NCI-H524 (cell line): ENCODE results near the gene LMCD1.

Experiments
- DNase-seq, 2 experiments: peaks; one replicate each; lab custom pipeline; 2025; lab: John Stamatoyannopoulos, UW

LMCD1 gene

GRCh38 chr3:8584661-8585060 lies 83.0 kb downstream of the LMCD1 start:
- no peak for DNase-seq

DNA sequence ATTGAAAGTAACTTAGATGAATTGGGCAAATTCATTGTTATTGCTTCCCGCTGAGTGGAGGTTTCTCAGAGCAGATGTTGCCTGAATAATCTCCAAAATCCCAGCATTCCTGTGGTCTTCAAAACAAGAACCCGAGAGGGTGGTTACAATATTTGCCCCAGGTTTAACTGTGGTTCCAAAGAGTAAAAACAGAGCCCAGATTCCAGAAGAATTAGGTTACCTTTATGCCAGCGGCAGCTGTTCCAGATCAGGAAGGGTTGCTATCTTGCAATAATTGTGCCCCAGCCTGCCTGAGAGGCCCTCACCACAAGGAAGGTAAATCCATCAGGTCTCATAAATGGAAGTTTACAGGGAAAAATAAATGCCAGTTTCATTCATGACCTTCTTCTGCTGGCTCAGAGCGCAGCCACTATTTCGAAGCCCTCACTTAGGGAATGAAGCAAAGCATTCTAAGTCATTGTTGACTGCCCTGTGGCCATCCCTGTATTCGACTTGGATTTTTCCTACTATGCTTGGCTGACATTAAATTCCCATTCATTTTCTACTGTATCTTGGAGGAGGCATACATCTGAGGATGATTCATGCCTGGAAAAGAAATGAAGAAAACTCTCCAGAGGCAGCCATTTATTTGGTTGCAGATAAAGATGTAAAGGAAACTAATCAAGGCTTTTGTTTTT lies 88.4 kb downstream of the LMCD1 start:
- DNase-seq: no peak

DNA sequence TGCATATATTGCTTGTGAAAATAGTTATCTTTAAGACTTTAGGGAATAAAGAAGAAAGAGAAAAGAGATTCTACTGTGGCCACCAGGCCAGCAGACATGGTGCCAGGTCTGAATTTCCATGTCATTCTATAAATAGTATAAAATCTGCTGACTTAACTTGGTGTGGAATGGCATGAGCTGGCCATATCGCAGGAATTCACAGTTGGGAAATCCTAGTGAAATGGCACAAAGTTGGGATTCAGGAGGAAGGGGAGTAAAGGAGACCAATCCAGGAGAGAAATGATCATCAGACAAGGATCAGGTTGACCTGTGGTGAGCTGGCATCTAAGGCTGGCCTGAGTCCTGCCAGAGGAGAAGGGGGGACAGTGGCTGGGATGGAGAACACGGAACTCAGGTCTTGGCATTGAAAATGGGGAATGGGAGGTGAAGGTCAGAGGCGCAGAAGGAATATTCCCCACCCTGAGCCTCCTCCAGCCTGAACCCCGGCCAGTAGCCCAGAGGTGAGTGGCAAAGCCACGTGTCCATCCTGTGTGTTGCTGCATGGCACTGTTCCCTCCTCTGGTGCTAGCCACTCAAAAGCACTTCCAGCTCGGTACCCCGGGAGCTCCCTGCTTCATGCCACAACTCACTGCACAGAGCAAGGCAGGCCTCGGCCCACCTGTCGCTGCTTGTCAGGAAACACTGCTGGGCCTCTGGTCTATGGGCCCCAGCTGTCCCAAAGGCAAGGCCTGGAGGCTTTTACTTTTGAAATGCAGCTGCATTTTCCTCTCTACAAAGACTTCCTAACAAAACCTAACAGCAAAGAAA lies 91.6 kb downstream of the LMCD1 start:
- DNase-seq: peak in 1 of 2 experiments; percentile 13

- no peak for DNase-seq
These were observed 93.6 kb downstream of the LMCD1 start for GRCh38 chr3:8595252-8595651.

DNA sequence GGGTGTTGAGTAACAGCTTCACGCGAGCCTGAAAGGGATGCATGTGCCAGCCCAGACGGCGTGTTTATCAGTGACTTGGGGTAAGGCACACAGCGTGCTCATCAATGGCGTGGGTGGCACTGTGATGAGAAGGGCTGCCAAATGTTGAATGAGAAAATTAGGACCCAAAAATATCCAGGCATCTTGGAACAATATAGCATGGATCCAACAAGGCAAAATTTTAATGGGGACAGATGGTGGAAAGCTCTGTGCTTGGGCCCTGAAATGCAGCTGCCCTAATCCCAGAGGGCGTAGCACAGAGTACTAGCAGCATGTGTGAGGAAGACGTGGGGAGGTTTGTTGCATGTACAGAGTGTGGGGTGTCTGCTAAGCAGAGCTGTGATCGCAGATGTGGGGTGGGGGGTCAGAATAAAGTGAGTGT lies 94.1 kb downstream of the LMCD1 start:
- DNase-seq: peak in 1 of 2 experiments; percentile 11

GRCh38 chr3:8596321-8597218 lies 94.9 kb downstream of the LMCD1 start:
- DNase-seq: peak in 1 of 2 experiments; percentile 31

DNA sequence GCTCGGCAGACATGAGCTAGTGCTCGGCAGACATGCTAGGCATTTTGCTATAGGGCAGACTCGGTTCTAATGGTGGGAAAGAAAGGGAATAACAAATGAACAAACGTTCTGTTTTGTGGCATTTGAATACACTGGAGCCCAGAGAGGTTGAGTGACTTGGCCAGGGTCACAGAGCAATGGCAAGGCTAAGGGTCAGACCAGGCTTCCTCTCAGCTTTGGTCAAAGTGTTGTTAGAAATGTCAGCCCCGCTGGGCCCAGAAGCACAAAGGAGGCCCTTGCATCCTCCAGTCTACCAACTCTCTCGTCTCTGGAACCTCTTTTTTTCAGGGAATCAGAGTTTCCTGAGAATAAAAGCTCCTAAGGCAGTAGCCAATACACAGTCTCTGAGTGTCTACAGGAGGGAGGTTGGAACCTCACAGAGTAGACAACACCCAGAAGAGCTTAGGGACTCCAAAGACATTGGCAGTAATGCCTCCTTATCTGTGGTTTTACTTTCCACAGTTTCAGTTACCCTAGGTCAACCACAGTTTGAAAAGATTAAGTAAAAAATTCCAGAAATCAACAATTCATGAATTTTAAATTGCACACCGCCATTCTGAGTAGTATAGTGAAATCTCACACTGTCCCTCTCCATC lies 95.7 kb downstream of the LMCD1 start:
- DNase-seq: no peak

DNA sequence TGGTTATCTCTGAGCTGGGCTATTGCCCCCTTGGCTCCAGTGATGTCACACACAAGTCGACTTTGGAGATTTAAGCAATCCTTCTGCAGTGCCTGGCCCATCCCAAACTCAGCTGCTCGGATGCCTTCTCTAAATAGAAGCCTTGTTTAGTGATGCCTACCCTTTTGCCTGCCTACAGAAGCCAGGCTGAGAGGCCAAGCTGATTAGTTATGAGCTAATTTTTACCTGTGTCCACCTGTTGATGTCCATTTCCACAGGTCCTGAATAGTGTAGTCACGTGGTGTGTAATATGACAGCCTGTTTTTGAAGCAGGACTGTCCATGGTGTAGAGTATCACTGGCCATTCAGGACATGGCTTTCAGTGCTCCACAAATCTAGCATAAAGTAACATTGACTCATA lies 97.5 kb downstream of the LMCD1 start:
- no peak for DNase-seq

- DNase-seq: no peak
These were observed 98.8 kb downstream of the LMCD1 start for GRCh38 chr3:8600457-8600856.

- DNase-seq: no peak
These were observed 101.6 kb downstream of the LMCD1 start for GRCh38 chr3:8603115-8603710.

GRCh38 chr3:8604006-8604405 lies 102.4 kb downstream of the LMCD1 start:
- no peak for DNase-seq

DNA sequence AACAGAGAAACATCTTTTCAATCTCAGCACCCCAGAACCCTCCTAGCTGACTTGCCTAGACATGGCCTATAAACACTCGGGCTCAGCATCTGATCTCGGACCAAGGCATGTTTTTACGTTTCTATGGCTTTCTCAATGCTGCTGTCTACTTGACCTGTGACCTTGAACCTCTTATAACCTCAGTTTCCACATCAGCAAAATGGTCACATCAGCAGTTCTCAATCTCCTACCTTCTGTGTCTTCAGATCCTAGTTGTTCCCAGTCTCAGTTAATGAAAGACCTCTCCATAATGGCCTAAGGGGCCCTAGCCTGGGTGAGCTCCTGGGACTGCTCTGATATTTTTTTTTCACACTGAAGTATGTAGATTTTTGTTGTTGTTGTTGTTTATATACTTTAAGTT lies 103.4 kb downstream of the LMCD1 start:
- no peak for DNase-seq

DNA sequence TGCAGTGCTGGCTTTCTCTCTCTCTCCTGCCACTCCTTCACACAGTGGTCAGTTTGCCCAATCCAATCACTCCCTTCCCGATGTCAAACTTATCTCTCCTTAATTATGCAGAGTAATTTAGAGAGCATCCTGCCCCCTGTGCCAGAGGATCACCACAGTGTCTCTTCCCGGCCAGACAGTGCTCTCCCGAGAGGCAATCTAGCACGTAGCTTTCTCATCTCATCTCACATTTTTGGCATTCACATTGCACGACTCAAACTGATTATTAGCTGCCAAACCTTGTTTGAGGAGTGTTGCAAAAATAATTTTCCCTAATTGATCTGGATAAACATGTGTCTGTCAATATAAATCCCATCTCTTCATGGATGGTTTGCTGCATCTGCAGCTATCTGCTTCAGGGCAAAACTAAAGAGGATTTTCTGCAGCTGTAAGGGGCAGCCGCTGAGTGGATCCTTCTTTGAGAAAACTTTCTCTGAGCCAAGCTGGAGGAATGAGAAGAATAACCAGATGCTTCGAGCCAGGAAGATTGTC lies 105.1 kb downstream of the LMCD1 start:
- no peak for DNase-seq

GRCh38 chr3:8607234-8608040 lies 105.8 kb downstream of the LMCD1 start:
- peak in 1 of 2 experiments; percentile 37 for DNase-seq

DNA sequence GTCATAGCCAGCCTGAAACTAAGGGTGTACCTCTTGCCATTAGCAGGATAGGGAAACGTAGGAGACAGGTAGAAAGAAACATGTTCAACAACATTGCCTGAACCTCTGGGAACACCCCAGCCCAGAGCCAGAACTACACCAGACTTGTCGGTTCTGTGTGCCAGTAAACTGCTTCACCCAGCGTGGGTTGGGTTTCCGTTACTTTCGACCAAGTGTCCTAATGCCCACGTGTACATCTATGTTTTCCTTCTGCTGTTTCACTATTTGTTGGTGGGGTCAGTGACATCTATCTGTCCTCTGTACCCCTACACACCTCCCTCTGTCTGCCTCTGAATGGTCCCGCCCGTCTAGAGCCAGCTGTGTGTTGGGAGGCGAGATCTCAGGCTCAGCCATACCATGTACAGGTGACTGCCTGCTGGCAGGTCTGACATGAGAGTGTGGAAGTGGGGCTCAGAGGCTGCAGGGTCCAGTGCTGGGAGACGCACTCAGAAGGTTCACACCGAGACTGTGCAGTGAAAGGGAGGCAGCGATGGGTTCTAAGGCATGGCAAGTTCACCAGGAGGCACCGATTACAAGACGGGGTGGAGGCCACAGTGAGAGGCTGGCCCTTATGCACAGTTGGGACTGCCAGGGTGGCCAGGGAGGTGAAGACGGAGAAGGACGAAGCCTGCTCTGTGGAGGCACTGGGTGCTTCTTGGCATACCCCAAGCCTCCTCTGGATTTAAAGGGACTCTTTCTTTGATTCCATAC lies 106.6 kb downstream of the LMCD1 start:
- DNase-seq: no peak

GRCh38 chr3:8608791-8609467 lies 107.3 kb downstream of the LMCD1 start:
- peak in 1 of 2 experiments; percentile 24 for DNase-seq

- DNase-seq: no peak
These were observed 109.3 kb downstream of the LMCD1 start for GRCh38 chr3:8610951-8611350.

DNA sequence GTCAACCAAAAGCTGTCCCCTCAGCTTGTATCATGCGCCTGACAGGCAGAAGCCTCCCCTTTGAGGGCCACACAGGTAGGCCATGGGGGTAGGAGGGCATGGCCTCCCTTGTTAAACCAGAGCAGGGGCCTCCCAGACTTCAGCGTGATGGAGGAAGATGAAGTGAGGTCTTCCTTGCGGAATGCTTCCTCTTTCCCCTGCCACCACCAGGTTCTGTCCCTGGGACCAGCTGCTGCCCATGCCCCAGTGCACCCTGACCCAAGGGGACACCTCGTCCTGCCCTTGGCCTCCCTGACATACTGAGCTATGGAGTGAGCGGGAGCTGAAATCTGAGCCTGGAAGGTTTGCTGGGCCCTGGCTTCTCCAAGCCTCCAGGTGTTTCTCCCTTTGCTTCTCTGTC lies 116.3 kb downstream of the LMCD1 start:
- no peak for DNase-seq

DNA sequence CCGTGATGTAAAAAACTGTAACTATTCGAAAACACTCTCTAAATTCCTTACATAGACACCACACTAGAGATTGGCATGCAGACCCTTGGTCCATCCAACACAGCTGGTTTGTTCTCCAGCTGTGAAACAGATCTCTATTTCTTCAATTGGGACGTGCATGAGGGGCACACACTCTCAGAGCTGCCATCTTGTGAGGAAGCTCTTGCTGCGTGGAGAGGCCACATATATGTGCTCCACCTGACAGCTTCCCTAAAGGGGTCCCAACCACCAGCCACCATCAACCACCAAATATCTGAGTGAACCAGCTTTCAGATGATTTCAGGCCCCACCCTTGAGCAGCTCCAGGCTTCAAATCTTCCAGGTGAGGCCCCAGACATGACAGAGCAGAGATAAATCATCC lies 117.3 kb downstream of the LMCD1 start:
- no peak for DNase-seq
